AG10803 (cell line): ENCODE data around the gene GPR45.
"Not testable (repeated sequence)": the region's sequence is repeated elsewhere in the genome, so short reads cannot be mapped to it uniquely, and the experiment has no call there.

ENCODE experiments used
- DNase-seq: peaks from one replicate; pipeline ENCODE4 v3.0.0; 2010; ENCODE audit warnings: low read depth
- H3K4me3 ChIP-seq: 2 replicates; pipeline ENCODE4 v1.5.1; 2011; ENCODE audit warnings: mild to moderate bottlenecking, low read length, control low read depth
- TF ChIP-seq, protein P1 (sequence below): conservative IDR thresholded peaks from 2 replicates; pipeline ENCODE4 v1.5.1; 2011; ENCODE audit warnings: mild to moderate bottlenecking, low read length, control low read depth, inconsistent platforms

Gene GPR45

GRCh38 chr2:105242286-105242993, 897 bp downstream of the GPR45 start:
- no peak overlapping the region for H3K4me3 ChIP-seq
- TF ChIP-seq, protein P1, sequence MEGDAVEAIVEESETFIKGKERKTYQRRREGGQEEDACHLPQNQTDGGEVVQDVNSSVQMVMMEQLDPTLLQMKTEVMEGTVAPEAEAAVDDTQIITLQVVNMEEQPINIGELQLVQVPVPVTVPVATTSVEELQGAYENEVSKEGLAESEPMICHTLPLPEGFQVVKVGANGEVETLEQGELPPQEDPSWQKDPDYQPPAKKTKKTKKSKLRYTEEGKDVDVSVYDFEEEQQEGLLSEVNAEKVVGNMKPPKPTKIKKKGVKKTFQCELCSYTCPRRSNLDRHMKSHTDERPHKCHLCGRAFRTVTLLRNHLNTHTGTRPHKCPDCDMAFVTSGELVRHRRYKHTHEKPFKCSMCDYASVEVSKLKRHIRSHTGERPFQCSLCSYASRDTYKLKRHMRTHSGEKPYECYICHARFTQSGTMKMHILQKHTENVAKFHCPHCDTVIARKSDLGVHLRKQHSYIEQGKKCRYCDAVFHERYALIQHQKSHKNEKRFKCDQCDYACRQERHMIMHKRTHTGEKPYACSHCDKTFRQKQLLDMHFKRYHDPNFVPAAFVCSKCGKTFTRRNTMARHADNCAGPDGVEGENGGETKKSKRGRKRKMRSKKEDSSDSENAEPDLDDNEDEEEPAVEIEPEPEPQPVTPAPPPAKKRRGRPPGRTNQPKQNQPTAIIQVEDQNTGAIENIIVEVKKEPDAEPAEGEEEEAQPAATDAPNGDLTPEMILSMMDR, result no peak
- DNase-seq, result no peak

GRCh38 chr2:105243961-105244360, 2.4 kb downstream of the GPR45 start:
- TF ChIP-seq, protein P1, result peak; percentile 17; the same call in 1 of the 2 replicates
- DNase-seq, result no peak
- no peak overlapping the region for H3K4me3 ChIP-seq

- DNase-seq, result no peak
- no peak overlapping the region for H3K4me3 ChIP-seq
- TF ChIP-seq, protein P1, result no peak
These were observed 2.9 kb downstream of the GPR45 start for GRCh38 chr2:105244451-105244850.

DNA sequence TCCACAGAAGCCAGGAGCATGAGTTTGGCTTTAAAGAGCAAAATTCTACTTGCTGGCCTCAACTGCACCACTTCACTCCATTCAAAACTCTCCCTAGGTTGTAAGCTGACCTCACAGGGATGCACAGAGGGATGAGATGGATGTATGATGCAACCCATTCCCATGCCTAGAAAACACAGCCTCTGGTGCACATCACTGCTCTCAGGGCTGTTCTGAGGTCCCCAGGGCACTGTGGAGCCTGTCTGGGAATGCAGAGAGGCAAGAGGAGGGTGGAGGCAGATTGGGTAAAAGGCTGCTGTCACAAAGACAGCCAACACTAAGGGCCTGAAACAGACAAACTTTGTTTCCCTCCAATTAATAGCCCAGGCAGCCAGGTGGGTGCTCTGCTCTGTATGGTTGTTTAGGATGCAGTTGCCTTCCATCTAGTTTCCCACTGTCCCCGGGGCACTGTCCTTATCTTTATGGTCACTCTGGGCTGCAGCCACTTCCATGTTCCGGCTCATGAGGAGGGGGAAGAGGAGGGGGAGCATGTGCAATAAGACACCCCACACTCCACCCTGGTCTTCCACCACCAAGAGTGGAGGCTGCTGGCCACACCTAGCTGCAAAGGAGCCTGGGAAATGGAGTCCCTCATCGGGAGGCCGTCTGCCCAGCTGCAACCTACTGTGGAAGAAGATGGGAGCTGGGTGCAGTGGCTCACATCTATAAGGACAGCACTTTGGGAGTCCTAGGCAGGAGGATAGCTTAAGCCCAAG, 7.0 kb downstream of the GPR45 start:
- peak; percentile 46 for DNase-seq
- TF ChIP-seq, protein P1, result no peak
- H3K4me3 ChIP-seq, result no peak overlapping the region

DNA sequence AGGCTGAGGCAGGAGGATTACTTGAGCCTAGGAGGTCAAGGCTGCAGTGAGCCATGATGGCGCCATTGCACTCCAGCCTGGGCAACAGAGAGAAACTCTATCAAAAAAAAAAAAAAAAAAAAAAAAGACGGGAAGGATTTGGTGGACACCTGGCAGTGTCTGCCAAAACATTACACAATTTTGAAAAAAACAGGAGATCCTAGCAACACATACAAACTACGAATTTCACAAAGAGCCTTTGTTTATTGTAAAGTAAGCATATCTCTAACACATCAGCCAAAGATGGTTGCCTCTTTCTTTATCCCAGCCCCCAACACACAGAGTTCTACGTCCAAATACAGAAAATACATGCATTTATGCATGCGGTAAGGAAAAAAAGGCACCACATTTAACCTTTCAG, 7.6 kb downstream of the GPR45 start:
- TF ChIP-seq, protein P1, result no peak
- no peak overlapping the region for H3K4me3 ChIP-seq
- no peak for DNase-seq

DNA sequence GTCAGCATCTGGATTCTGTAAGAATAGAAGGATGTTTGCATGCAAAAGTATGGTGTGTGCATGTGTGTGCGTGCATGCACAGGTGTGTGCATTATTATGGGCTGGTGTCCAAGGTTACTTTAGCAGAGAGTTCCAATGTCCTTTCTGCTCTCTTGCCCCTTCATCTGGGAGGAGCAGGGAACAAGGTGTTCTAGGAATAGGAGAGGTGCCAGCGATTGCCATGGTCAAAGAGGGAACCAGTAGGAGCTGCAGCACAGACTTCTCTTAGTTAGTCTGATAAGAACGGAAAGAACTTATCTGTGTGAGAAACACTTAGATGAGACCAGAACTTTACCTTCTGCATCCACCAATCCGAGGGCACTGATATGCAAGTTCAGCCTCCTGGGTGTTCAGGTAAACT, 8.3 kb downstream of the GPR45 start:
- DNase-seq, result no peak
- TF ChIP-seq, protein P1, result no peak
- no peak overlapping the region for H3K4me3 ChIP-seq

- DNase-seq, H3K4me3 ChIP-seq: not testable (repeated sequence)
These were observed 9.6 kb downstream of the GPR45 start for GRCh38 chr2:105251016-105251648.
